Amniotic epithelial cell (primary cell): ENCODE results near the gene PCSK2.
"Not testable (repeated sequence)": the region's sequence is repeated elsewhere in the genome, so short reads cannot be mapped to it uniquely, and the experiment has no call there.

Experiments used
- DNase-seq: peaks from one replicate; pipeline ENCODE4 v3.0.0-alpha.2; 2010; ENCODE audit warnings: low read depth

Gene PCSK2, protein sequence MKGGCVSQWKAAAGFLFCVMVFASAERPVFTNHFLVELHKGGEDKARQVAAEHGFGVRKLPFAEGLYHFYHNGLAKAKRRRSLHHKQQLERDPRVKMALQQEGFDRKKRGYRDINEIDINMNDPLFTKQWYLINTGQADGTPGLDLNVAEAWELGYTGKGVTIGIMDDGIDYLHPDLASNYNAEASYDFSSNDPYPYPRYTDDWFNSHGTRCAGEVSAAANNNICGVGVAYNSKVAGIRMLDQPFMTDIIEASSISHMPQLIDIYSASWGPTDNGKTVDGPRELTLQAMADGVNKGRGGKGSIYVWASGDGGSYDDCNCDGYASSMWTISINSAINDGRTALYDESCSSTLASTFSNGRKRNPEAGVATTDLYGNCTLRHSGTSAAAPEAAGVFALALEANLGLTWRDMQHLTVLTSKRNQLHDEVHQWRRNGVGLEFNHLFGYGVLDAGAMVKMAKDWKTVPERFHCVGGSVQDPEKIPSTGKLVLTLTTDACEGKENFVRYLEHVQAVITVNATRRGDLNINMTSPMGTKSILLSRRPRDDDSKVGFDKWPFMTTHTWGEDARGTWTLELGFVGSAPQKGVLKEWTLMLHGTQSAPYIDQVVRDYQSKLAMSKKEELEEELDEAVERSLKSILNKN

DNA sequence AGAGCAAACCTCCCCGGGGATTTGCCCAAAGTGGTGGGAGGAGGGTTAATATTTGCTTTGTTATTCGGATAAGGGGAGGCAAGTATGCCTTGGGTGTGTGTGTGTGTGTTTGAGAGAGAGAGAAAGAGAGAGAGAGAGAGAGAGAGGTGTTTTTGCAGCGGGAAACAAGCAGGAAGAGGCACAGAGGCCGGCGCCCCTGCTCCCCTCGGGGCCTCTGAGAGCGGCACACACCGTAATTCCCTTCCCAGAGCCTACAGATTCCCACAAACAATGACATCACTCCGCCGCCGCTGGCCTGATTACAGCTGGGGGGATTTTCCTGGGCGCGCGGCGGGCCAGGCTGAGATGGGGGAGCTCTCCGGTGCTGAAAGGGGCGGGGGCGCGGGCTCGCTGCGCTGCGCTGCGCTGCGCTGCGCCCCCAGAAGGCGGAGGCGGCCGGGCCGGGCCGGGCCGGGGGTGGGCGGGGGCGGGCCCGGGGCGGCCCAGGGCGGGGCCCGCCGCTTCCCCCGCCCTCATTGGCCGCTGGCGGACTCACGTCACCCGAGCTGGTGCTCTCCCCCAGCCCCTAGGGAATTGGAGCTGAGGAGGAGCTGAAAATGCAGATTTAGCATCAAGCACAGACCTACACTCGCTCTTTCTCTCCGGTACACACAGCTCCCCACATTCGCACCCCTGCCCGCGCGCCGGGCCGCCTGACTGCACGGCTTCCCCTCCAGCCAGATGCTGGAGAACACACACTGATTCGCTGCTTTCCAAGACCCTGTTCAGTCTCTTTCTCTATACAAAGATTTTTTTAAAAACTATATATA lies at the start of gene PCSK2:
PCSK2 (plus strand) TSS at position 631 of the 809 bp plus-strand sequence. CDS start 266 bp downstream, outside the sequence.
- DNase-seq, result peak; percentile 17

- no peak for DNase-seq
Observed at GRCh38 chr20:17177341-17177740, 49.5 kb upstream of the PCSK2 start.

GRCh38 chr20:17179840-17180239 lies 47.0 kb upstream of the PCSK2 start:
- no peak for DNase-seq

DNA sequence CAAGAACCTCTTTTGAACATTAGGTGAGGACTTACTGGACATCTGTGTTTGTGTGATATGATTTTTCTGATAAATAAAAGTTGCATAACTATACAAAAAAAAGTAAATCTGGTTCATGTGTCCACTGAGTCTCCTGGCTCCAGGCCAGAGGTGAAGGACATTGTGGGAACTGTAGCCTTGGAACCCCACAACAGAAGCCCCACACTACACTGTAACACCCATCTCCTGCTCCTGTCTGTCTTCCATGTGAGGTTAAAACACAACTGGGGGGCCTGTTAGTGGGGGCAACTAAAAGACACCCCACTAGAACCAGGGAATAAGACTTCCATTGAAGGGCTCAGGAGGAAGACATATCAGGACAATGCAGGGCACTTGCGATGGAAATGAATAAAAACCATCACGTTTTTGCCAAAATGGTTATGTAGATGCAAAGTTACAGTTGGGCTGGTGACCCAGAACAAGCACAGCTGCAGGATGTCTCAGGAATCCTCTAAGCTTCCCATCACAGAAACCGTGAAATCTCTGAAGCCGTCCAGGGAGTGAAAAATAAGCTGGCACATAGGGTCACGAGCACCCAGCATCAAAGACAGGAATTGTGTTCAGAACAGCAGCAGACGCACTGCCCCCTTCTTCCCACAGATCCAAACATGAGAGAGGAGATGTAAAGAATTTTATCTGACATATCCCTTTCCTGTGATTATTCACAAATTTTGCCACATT lies 36.7 kb upstream of the PCSK2 start:
- no peak for DNase-seq

GRCh38 chr20:17197041-17197440 lies 29.8 kb upstream of the PCSK2 start:
- no peak for DNase-seq

GRCh38 chr20:17202030-17202429 lies 24.8 kb upstream of the PCSK2 start:
- no peak for DNase-seq

DNA sequence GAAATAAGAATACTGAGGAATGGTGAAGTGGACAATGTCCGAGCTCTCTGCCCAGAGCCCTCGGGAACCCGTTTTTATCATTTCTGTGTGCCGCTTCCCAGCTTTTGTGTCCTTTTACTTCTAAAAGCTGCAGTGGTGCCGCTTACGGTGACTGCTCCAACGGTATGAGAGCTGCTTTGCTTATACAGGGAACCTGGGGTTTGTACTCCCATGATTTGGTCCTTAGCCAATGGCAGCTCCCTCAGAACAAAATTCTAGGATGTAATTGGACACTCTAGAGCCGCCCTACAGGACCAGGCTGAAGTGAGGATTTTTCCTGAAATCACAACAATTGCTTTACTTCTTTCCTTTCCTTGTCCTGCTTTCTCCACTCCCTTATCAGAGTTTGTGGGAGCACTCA lies 24.2 kb upstream of the PCSK2 start:
- no peak for DNase-seq

DNA sequence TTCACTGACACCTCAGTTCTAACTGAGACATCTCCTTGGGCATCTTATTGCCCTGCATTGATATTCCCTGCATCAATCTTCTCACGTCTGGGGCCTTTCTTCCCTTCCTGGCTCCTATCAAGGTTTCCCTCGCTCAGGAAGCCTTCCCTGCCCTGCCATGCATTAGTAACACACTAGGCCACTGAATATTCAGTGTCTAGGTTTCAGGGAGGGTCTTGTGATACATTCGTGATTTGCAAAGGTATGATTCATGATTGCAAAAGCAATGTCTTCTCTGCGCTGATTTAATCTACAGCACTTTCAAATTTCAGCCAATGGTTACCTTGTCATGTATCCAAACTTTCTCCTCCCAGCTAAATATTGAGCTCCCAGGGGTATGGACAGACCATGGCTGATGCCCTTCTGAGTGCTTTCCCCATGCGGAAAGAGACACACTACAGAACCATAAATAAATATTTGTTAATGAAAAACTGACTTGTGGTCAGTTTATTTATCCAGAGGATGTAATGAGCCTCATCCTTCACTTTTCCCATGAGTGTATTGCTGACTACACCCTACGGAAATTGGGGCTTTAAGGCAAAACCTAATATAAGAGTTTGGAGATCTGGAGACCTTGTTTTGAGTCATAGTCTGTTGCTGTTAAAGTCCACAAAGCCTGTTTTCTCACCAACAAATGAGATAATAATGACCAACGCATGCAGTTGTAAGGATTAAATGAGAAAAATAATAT lies 21.6 kb upstream of the PCSK2 start:
- no peak for DNase-seq

DNA sequence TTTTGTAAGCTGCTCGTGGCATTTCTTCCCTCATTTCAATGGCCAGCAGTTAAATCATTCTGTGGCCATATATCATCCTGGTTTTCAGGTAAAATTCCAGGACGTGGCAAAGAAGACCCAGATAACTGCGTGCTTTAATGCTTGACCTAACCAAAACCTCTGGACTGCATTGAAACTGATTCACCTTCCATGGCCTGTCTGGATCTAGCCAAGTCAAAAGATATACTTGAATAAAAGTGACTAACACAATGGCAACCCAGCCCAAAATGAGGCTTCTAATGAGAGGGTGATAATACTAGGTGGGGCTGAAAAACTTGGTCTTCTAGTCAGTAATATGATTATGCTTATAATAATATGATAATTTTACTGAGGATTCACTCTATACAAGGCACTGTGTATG lies 16.5 kb upstream of the PCSK2 start:
- no peak for DNase-seq

GRCh38 chr20:17210983-17211382 lies 15.9 kb upstream of the PCSK2 start:
- DNase-seq, result no peak

GRCh38 chr20:17215167-17215566 lies 11.7 kb upstream of the PCSK2 start:
- no peak for DNase-seq

DNA sequence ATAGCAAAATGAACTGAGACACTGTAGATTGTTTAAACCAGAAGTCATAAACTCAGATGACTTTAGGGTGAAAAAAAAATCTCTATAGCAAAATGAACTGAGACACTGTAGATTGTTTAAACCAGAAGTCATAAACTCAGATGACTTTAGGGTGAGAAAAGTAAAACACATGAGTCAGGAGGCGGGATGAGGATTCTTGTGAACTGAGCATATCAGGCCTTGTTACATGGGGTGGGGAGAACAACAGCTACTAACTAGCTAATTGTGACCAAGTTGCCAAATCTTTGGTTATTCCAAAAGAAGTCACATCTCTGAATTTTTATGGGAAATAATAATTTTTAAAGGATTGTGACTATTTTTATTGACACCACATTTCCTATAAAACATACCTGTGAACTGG lies 7.0 kb upstream of the PCSK2 start:
- DNase-seq, result not testable (repeated sequence)

GRCh38 chr20:17223553-17223952 lies 3.3 kb upstream of the PCSK2 start:
- DNase-seq, result no peak

DNA sequence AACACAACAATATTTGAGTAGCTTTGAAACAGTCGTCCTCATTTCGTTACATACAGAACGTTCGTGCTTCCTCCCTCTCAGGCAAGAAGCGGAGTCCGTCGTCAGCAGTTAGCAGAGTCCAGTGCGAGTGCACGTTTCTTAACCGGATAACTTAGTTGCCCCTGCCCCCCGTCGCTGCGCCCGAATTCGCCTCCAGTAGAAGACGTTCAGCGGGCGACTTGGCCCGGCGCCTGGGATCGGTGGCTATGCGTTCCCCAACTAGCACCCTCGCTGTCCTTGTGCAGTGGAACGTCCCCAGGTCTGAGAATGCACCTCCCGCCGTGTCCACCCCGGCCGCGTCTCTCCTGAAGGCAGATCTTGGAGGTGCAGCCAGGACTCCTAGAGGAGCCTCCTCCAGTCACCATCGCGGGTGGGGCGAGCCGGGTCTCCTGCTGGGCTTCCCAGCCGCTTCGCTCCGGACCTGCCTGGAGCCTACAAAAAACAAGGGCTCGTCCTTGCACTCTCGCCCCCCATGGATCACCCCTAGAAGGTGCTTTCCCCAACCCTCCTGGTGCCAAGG lies 910 bp upstream of the PCSK2 start:
- DNase-seq, result no peak

DNA sequence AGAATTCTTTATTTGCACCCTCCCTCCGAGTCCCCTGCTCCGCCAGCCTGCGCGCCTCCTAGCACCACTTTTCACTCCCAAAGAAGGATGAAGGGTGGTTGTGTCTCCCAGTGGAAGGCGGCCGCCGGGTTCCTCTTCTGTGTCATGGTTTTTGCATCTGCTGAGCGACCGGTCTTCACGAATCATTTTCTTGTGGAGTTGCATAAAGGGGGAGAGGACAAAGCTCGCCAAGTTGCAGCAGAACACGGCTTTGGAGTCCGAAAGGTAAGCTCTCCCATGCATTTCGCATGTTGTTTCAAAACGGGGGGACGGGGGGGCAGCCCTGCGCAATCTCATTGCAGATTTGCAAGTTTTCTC lies 357 bp downstream of the PCSK2 start:
- DNase-seq, result no peak

GRCh38 chr20:17227669-17228623 lies 1.1 kb downstream of the PCSK2 start:
- peak; percentile 3 for DNase-seq

GRCh38 chr20:17228624-17229061 lies 1.8 kb downstream of the PCSK2 start:
- no peak for DNase-seq

DNA sequence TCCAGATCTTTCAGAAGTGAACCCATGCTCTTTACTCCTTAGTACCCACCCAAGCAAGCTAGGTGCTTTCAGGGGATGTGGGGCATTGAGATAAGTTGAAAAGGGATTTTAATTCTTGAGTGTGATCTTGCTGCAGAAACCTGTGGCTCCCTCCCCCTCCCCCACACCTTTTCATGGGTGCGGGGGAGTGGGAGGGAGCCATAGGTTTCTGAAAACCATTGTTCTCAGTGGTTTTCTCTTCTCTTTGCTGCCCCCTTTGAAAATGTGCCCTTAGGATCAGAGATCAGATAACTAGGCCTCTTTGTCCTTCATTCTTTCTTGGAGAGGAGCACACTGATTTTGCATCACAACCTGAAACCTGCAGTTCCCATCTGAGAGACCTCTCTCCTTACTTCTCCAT lies 2.4 kb downstream of the PCSK2 start:
- DNase-seq, result no peak

DNA sequence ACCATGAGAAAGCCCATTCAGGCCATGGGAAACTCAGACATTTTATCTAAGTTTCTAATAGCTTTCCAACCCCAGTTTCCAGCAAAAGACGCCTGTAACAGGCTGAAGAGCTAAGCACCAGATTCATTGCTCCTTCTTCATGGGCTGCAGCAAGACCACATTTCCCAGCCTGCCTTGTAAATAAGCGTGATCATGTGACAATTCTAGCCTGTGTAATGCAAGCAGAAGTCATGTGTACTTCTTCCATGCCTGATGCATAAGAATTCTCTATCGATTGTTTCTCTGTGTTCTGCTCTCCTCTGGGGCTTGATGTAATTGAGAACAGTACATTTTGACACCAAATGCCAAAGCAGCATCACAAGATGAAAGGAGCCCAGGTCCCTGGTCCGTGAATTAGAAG lies 6.8 kb downstream of the PCSK2 start:
- DNase-seq, result no peak

DNA sequence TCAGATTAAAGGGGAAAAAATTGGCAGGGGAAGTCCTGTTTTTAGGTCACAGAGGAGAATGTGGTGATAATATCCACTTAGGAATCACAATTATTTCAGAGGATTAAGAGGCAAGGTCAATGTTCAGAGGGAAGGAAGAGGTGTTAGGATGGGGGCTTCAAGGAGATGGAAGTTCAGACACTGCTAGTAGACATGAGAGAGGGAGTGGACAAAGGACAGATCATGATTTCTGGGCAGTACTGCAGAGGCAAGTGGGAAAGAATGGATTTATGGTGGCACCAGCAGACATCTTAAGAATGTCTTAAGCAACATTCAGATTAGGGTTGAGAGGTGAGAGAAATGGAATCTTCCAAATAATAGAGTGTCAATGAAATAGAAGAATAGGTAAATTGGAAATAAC lies 9.9 kb downstream of the PCSK2 start:
- no peak for DNase-seq
